CD14-positive monocyte (primary cell): ENCODE data around the gene SCAPER. TPM values are rescaled to one million over a fixed set of nuclear protein-coding genes. Genes with fewer than 3 reads are reported as not detected.
A peak's percentile ranks its signal among the peaks of the same experiment; 100 is the strongest.

Experiments used
- DNase-seq, 3 donors: peaks; one replicate each; pipeline ENCODE4 v3.0.0-alpha.2; 2011 to 2022
- H2AFZ ChIP-seq: 2 replicates; pipeline ENCODE4 v1.6.0; 2012; ENCODE audit warnings: mild to moderate bottlenecking, low read depth, low read length, inconsistent platforms; ENCODE audit not compliant: insufficient read depth, poor library complexity, severe bottlenecking
- H3K27ac ChIP-seq, 2 donors: 1 replicate in 1 of 2; 2 replicates in 1 of 2; pipeline ENCODE4 v1.5.1; 2012 to 2013; ENCODE audit warnings: low read length in 2 of 2, control low read depth in 1 of 2, inconsistent platforms in 1 of 2, low read depth in 1 of 2, mild to moderate bottlenecking in 1 of 2
- H3K27me3 ChIP-seq, 2 donors: one replicate each; pipeline versions ENCODE4 v1.6.0 to v1.6.1; 2011 to 2013; ENCODE audit warnings: low read length in 2 of 2; ENCODE audit not compliant: control insufficient read depth in 2 of 2, insufficient read depth in 2 of 2
- H3K36me3 ChIP-seq, 2 donors: replicated peaks in 1 of 2; 1 replicate in 1 of 2; 2 replicates in 1 of 2; pipeline versions ENCODE4 v1.5.1 to v1.6.1; 2012 to 2013; ENCODE audit warnings: low read length in 2 of 2, control low read depth in 1 of 2, inconsistent platforms in 1 of 2, mild to moderate bottlenecking in 1 of 2; ENCODE audit not compliant: insufficient read depth in 2 of 2, control insufficient read depth in 1 of 2
- H3K4me1 ChIP-seq, 2 donors: 1 replicate in 1 of 2; 2 replicates in 1 of 2; pipeline versions ENCODE4 v1.5.1 to v1.6.1; 2012 to 2013; ENCODE audit warnings: low read length in 2 of 2, control low read depth in 1 of 2, inconsistent platforms in 1 of 2, mild to moderate bottlenecking in 1 of 2, moderate library complexity in 1 of 2; ENCODE audit not compliant: insufficient read depth in 2 of 2, control insufficient read depth in 1 of 2
- H3K4me2 ChIP-seq: replicated peaks from 2 replicates; pipeline ENCODE3; 2012; ENCODE audit warnings: low read length, moderate library complexity, mild to moderate bottlenecking; ENCODE audit not compliant: poor library complexity, severe bottlenecking; ENCODE audit errors: extremely low read depth
- H3K4me3 ChIP-seq, 3 experiments: fragments of 200-600 bp in 1 of 3; sonication (generic) in 1 of 3; replicated peaks in 1 of 3; 1 replicate in 2 of 3; 2 replicates in 1 of 3; pipeline ENCODE4 v1.5.1; 2011 to 2013; ENCODE audit warnings: low read length in 3 of 3, mild to moderate bottlenecking in 3 of 3, control low read depth in 2 of 3, low read depth in 2 of 3, inconsistent platforms in 1 of 3, moderate library complexity in 1 of 3
- H3K79me2 ChIP-seq: 2 replicates; pipeline ENCODE4 v1.6.0; 2012; ENCODE audit warnings: mild to moderate bottlenecking, control low read depth, inconsistent platforms, low read length, moderate library complexity; ENCODE audit not compliant: insufficient read depth
- H3K9ac ChIP-seq: 2 replicates; pipeline ENCODE4 v1.6.0; 2017; ENCODE audit warnings: low read length, mild to moderate bottlenecking; ENCODE audit not compliant: insufficient read depth, poor library complexity, severe bottlenecking
- H3K9me3 ChIP-seq, 2 donors: replicated peaks in 1 of 2; 1 replicate in 1 of 2; 2 replicates in 1 of 2; pipeline versions ENCODE4 v1.5.1 to v1.6.1; 2012 to 2013; ENCODE audit warnings: low read length in 2 of 2, control low read depth in 1 of 2; ENCODE audit not compliant: control insufficient read depth in 1 of 2, insufficient read depth in 1 of 2
- H4K20me1 ChIP-seq: 2 replicates; pipeline ENCODE4 v1.6.0; 2012; ENCODE audit warnings: mild to moderate bottlenecking, low read length, control low read depth, moderate library complexity; ENCODE audit not compliant: insufficient read depth
- H3K27ac Mint-ChIP-seq, 7 donors: one replicate each; pipeline ENCODE4 v1.8.0; 2020; ENCODE audit warnings: mild to moderate bottlenecking in 7 of 7, mixed read lengths in 7 of 7, moderate library complexity in 6 of 7, inconsistent platforms in 2 of 7
- H3K27me3 Mint-ChIP-seq, 3 donors: one replicate each; pipeline ENCODE4 v1.8.0; 2021 to 2022; ENCODE audit warnings: low read depth in 3 of 3, mild to moderate bottlenecking in 3 of 3, mixed read lengths in 3 of 3, moderate library complexity in 3 of 3, inconsistent platforms in 1 of 3
- H3K36me3 Mint-ChIP-seq, 2 donors: one replicate each; pipeline ENCODE4 v1.8.0; 2020; ENCODE audit warnings: mixed read lengths in 2 of 2, inconsistent platforms in 1 of 2, mild to moderate bottlenecking in 1 of 2
- H3K4me1 Mint-ChIP-seq: one replicate; pipeline ENCODE4 v1.8.0; 2020; ENCODE audit warnings: mild to moderate bottlenecking, mixed read lengths
- H3K4me3 Mint-ChIP-seq, 2 donors: one replicate each; pipeline ENCODE4 v1.8.0; 2020; ENCODE audit warnings: mild to moderate bottlenecking in 2 of 2, mixed read lengths in 2 of 2, moderate library complexity in 1 of 2
- H3K9me3 Mint-ChIP-seq, 7 donors: one replicate each; pipeline ENCODE4 v1.8.0; 2020 to 2022; ENCODE audit warnings: mixed read lengths in 7 of 7, mild to moderate bottlenecking in 6 of 7, moderate library complexity in 6 of 7, inconsistent platforms in 2 of 7
- WGBS: methylation state at CpG from one replicate; pipeline ENCODE4 v1.1.5; 2013; ENCODE audit warnings: missing lambda C conversion rate; ENCODE audit not compliant: insufficient coverage; 5-methylcytosine and 5-hydroxymethylcytosine counted together
- intact Hi-C, 2 donors: fragments of 100-400 bp; cut with micrococcal nuclease; formaldehyde crosslinking; loops; one replicate each; pipeline versions ENCODE4 v1.15.0 to v1.15.1; 2023
- polyA plus RNA-seq, 3 donors: library from polyadenylated mRNA; depleted of rRNA in 1 of 3; unstranded in 2 of 3; stranded (reverse) in 1 of 3; fragments of 300-500 nt in 2 of 3; fragments of >200 nt in 1 of 3; fragmentation: Illumina TruSeq in 2 of 3; gene quantifications; 1 replicate in 2 of 3; 2 replicates in 1 of 3; pipeline ENCODE4 v1.2.3, GENCODE V29; 2012 to 2021
- TF ChIP-seq, protein P1 (sequence below): fragments of 200-600 bp; IDR thresholded peaks from one replicate; pipeline ENCODE4 v1.8.0; 2022; ENCODE audit warnings: antibody characterized with exemption, mild to moderate bottlenecking

SCAPER gene
- polyA plus RNA-seq, 3 donors: 2.5 to 5.4 (median 4.2) TPM

DNA sequence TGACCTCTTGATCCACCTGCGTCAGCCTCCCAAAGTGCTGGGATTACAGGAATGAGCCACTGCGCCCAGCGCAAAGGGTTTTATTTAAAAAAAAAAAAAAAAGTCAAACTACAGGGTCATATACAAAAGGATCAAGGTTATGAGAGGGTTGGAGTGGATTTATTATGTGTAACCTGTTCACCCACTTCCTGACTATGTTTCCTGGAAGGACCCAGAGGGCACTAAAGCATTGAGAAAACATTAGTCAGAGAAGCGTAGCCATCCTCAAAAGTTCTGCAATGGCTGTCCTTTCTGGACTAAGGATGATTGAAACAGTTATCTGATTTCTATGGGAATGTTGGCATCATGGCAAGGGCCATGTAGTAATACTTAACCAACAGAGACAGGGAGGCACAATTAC is 7.3 kb upstream of the SCAPER start:
- 100% methylated on average over 1 of the region's 4 CpGs for WGBS
- Histone ChIP-seq H3K4me3 (no peak overlapping the region), H2AFZ (no peak overlapping the region), H3K9ac (no peak overlapping the region), H3K27ac (no peak overlapping the region), H4K20me1 (no peaks in the 10 kb centered on the region), H3K9me3 (no peaks in the 10 kb centered on the region), H3K4me2 (no peak overlapping the region), H3K4me1 (peaks cover 9 to 11% of the 10 kb centered on the region in 2 donors), H3K79me2 (no peaks in the 10 kb centered on the region), H3K36me3 (no peaks in the 10 kb centered on the region), H3K27me3 (no peaks in the 10 kb centered on the region)
- intact Hi-C loops: no loop called here
- H3K36me3 Mint-ChIP-seq: no peaks in the 10 kb centered on the region
- no peaks in the 10 kb centered on the region for H3K9me3 Mint-ChIP-seq
- TF ChIP-seq, protein P1, sequence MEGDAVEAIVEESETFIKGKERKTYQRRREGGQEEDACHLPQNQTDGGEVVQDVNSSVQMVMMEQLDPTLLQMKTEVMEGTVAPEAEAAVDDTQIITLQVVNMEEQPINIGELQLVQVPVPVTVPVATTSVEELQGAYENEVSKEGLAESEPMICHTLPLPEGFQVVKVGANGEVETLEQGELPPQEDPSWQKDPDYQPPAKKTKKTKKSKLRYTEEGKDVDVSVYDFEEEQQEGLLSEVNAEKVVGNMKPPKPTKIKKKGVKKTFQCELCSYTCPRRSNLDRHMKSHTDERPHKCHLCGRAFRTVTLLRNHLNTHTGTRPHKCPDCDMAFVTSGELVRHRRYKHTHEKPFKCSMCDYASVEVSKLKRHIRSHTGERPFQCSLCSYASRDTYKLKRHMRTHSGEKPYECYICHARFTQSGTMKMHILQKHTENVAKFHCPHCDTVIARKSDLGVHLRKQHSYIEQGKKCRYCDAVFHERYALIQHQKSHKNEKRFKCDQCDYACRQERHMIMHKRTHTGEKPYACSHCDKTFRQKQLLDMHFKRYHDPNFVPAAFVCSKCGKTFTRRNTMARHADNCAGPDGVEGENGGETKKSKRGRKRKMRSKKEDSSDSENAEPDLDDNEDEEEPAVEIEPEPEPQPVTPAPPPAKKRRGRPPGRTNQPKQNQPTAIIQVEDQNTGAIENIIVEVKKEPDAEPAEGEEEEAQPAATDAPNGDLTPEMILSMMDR: no peak
- peaks cover 2 to 5% (median 3%) of the 10 kb centered on the region in 3 donors for H3K27me3 Mint-ChIP-seq
- DNase-seq: no peak
- peaks cover 10% of the 10 kb centered on the region for H3K4me1 Mint-ChIP-seq
- H3K27ac Mint-ChIP-seq: no peak overlapping the region
- no peak overlapping the region for H3K4me3 Mint-ChIP-seq

DNA sequence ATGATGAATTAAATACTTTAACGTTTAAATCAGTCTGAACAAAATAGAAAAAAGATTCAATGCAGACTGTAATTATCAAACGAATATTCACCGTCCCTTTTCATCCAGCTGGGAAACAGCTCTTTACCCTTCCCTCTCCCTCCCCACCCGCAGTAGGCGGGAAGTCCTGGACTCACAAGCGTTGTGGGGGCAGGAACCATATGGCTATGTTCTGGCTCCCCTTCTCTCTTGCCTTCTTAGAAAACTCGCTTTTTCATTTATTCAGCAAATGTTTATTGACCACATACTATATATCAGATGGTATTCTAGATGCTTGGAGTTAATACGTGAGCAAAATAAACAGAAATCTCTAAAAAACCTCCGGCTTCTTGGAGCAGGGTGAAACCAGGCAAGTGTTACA is 715 bp upstream of the SCAPER start:
- peak overlapping the region; percentile 82 for H3K4me2 ChIP-seq
- Mint-ChIP-seq H3K27me3 (peaks cover 3 to 9% (median 5%) of the 10 kb centered on the region in 3 donors), H3K4me3 (peak overlapping the region; percentile 94 to 98), H3K9me3 (no peaks in the 10 kb centered on the region), H3K4me1 (peaks cover 43% of the 10 kb centered on the region), H3K36me3 (peaks cover 0 to 2% of the 10 kb centered on the region in 2 donors), H3K27ac (peak overlapping the region in 2 of 7 donors; percentile 83 to 91)
- intact Hi-C loops: loop anchor here in 1 of 2 donors (10.0 kb wide), 1 partner anchor 519 kb away; the partner anchor contains the start of genes HMG20A and PEAK1
- H3K9ac ChIP-seq: no peak overlapping the region
- H3K79me2 ChIP-seq: peaks cover 18% of the 10 kb centered on the region
- WGBS: 3% methylated on average over 5 of the region's 9 CpGs
- no peaks in the 10 kb centered on the region for H3K36me3 ChIP-seq
- no peaks in the 10 kb centered on the region for H3K9me3 ChIP-seq
- peak overlapping the region in 2 of 3 experiments; percentile 88 to 90 for H3K4me3 ChIP-seq
- TF ChIP-seq, protein P1: no peak
- H2AFZ ChIP-seq: peak overlapping the region; percentile 97
- H3K27ac ChIP-seq: no peak overlapping the region
- H3K4me1 ChIP-seq: peaks cover 34 to 51% of the 10 kb centered on the region in 2 donors
- no peaks in the 10 kb centered on the region for H3K27me3 ChIP-seq
- no peaks in the 10 kb centered on the region for H4K20me1 ChIP-seq
- DNase-seq: no peak
